Ovary (tissue), 9 donors: ENCODE results near the gene SLC1A3. TPM values are rescaled to one million over a fixed set of nuclear protein-coding genes. Genes with fewer than 3 reads are reported as not detected.

Experiments
- DNase-seq, 5 donors: peaks; one replicate each; pipeline ENCODE4 v3.0.0-alpha.2; 2019 to 2020
- H3K27ac ChIP-seq, 2 donors: fragments of 200-600 bp; one replicate each; pipeline versions ENCODE4 v1.5.1 to v1.8.0; 2019 to 2022
- H3K27me3 ChIP-seq: fragments of 200-600 bp; one replicate; pipeline ENCODE4 v1.8.0; 2022
- H3K36me3 ChIP-seq: fragments of 200-600 bp; sonication (generic); one replicate; pipeline ENCODE4 v1.5.1; 2019
- H3K4me1 ChIP-seq: one replicate; pipeline ENCODE4 v1.8.1; 2013; ENCODE audit warnings: mild to moderate bottlenecking, moderate library complexity; ENCODE audit not compliant: insufficient read depth
- H3K4me3 ChIP-seq: fragments of 200-600 bp; sonication (generic); one replicate; pipeline ENCODE4 v1.5.1; 2017
- H3K9me3 ChIP-seq, 2 donors: fragments of 200-600 bp in 1 of 2; sonication (generic) in 1 of 2; one replicate each; pipeline versions ENCODE4 v1.5.1 to v1.8.1; 2013 to 2019; ENCODE audit warnings: mild to moderate bottlenecking in 1 of 2, moderate library complexity in 1 of 2
- EP300 ChIP-seq: sonication (generic); formaldehyde crosslinking; IDR thresholded peaks from one replicate; pipeline ENCODE4 v1.6.1; 2017; ENCODE audit warnings: antibody characterized with exemption
- POLR2A ChIP-seq: fragments of 450-650 bp; IDR thresholded peaks from one replicate; pipeline ENCODE4 v1.6.1; 2017; ENCODE audit warnings: antibody characterized with exemption, mild to moderate bottlenecking, moderate library complexity
- whole genome bisulfite sequencing, 3 donors: extraction: QIAGEN DNeasy Blood & Tissue Kit in 1 of 3; methylation state at CpG; one replicate each; pipeline versions ENCODE4 v1.1.5 to v1.1.7; 2013 to 2017; 5-methylcytosine and 5-hydroxymethylcytosine counted together
- intact Hi-C, 4 donors: fragments of 100-400 bp; cut with DNase I; formaldehyde crosslinking; loops; one replicate each; pipeline versions ENCODE4 v1.11.0 to v1.15.1; 2022 to 2023
- polyA plus RNA-seq, 2 donors: library from polyadenylated mRNA; stranded (reverse); fragments of 200-250 nt in 1 of 2; fragments of 350-450 nt in 1 of 2; fragmentation: Illumina TruSeq in 1 of 2; extraction: RNeasy Lipid Tissue Mini Kit (QIAGEN cat#74804) in 1 of 2; gene quantifications; one replicate each; pipeline ENCODE4 v1.2.3, GENCODE V29; 2013 to 2014
- total RNA-seq, 7 donors: library from RNA; depleted of rRNA in 2 of 7; stranded (reverse); fragments of >200 nt in 2 of 7; fragmentation: NEBNext Ultra II Directional in 3 of 7; extraction: Animal tissue kit (Norgen Biotek cat#: 25700) in 3 of 7; gene quantifications; one replicate each; pipeline versions ENCODE4 v1.1.0 to v1.2.4, GENCODE V29; 2016 to 2023
- TF ChIP-seq, protein P1 (sequence below), 3 donors: fragments of 450-650 bp in 2 of 3; fragments of 200-600 bp in 1 of 3; IDR thresholded peaks; one replicate each; pipeline versions ENCODE4 v1.5.1 to v1.8.0; 2016 to 2022; ENCODE audit warnings: antibody characterized with exemption in 3 of 3, mild to moderate bottlenecking in 1 of 3
- donor health status: DM: no; HTN: no; CAD: no; lungs with moderate emphysema.
- donor health status: DM: no; HTN: no; CAD: no.
- donor health status: Bipolar disorder and iron deficiency.
- donor health status: DM: yes; HTN: yes; CAD: no.
- donor health status: DM: no; HTN: no; CAD: no.
- donor health status: DM: yes; HTN: yes; CAD: no.

Gene SLC1A3
- total and polyA plus RNA-seq, 9 donors, result 5.2 to 72.3 (median 36.7) TPM

DNA sequence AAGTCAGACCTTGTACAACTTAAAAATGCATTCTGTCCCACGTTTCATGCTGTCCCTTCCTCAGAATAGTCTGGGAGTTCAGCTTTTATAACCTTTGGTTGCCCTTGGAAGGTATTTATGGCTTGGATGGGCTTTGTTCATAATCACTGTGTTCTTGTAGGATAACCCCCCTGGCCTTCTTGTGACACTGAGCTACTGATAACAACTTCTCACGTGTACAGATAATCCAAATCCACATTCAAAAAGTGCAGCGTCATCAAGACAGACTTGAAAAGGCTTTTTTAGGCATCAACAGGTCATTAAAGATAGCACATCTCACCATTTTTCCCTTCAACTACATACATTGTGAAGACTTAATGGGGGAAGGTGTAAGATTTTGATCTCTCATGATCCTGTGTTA, 42.0 kb downstream of the SLC1A3 start:
- no peak for DNase-seq
- no peaks in the 10 kb centered on the region for H3K4me1 ChIP-seq

DNA sequence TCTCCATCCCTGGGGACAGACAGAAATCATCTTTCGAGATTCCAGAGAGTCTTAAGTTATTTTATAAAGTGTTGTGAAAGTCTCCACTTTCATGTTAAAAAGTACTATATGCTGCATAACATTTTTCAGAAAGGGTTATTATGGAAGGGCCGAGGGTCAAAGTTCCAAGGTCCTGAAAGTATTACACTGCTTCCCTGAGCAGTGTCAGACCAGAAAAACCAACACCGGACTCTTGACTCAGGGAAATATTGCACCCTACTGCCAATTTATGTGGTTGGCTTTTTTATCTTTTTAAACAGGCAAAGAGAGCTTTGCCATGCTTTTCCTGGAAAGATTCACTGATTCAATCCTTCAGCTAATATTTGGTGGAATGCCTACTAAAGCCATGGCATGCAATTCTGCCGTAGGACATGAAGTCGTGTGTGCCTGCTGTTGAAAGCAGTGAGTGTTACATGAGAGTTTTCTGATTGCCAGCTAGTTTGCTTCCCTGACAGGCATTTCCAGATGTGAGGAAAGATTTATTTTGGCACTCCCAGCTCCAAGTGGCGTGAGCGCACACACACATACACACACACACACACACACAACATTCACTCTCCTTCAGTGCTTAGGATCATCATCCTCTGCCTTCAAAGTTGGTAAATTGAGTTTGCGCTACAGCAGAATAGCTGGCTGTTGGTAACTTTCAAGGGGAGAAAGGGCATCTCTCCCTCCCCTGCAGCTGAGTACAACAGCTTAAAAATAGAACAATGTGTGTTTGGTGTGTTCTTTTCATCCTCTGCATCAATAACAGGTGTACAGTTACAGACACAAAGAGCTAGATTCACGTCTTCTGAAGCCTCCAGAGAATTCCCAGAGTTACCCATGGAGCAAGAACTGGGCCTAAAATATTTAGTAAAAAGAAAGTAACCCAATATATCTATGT, 45.6 kb downstream of the SLC1A3 start:
- WGBS, 3 donors, result 76 to 88% (median 81%) methylated on average over 9 of the region's 9 CpGs
- Histone ChIP-seq H3K9me3 (no peaks in the 10 kb centered on the region), H3K27ac (no peak overlapping the region), H3K4me3 (no peak overlapping the region), H3K27me3 (no peaks in the 10 kb centered on the region), H3K36me3 (no peaks in the 10 kb centered on the region), H3K4me1 (no peaks in the 10 kb centered on the region)
- TF ChIP-seq POLR2A (no peak), EP300 (no peak)
- TF ChIP-seq, protein P1, sequence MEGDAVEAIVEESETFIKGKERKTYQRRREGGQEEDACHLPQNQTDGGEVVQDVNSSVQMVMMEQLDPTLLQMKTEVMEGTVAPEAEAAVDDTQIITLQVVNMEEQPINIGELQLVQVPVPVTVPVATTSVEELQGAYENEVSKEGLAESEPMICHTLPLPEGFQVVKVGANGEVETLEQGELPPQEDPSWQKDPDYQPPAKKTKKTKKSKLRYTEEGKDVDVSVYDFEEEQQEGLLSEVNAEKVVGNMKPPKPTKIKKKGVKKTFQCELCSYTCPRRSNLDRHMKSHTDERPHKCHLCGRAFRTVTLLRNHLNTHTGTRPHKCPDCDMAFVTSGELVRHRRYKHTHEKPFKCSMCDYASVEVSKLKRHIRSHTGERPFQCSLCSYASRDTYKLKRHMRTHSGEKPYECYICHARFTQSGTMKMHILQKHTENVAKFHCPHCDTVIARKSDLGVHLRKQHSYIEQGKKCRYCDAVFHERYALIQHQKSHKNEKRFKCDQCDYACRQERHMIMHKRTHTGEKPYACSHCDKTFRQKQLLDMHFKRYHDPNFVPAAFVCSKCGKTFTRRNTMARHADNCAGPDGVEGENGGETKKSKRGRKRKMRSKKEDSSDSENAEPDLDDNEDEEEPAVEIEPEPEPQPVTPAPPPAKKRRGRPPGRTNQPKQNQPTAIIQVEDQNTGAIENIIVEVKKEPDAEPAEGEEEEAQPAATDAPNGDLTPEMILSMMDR (IDR thresholded peaks at IDR 0.05), result no peak
- DNase-seq, result no peak
- intact Hi-C loops, result no loop called here

More for the DNA sequence above, 42.0 kb downstream of the SLC1A3 start:
- no peaks in the 10 kb centered on the region for H3K9me3 ChIP-seq
- H3K27ac ChIP-seq, result no peak overlapping the region
- no peak overlapping the region for H3K4me3 ChIP-seq
- intact Hi-C loops, result no loop called here
- 59 to 64% (median 61%) methylated on average over 3 of the region's 3 CpGs for WGBS, 3 donors
- no peaks in the 10 kb centered on the region for H3K27me3 ChIP-seq
- H3K36me3 ChIP-seq, result no peaks in the 10 kb centered on the region
- TF ChIP-seq, protein P1 (IDR thresholded peaks at IDR 0.05), result no peak
- TF ChIP-seq EP300, result no peak
- TF ChIP-seq POLR2A, result no peak

DNA sequence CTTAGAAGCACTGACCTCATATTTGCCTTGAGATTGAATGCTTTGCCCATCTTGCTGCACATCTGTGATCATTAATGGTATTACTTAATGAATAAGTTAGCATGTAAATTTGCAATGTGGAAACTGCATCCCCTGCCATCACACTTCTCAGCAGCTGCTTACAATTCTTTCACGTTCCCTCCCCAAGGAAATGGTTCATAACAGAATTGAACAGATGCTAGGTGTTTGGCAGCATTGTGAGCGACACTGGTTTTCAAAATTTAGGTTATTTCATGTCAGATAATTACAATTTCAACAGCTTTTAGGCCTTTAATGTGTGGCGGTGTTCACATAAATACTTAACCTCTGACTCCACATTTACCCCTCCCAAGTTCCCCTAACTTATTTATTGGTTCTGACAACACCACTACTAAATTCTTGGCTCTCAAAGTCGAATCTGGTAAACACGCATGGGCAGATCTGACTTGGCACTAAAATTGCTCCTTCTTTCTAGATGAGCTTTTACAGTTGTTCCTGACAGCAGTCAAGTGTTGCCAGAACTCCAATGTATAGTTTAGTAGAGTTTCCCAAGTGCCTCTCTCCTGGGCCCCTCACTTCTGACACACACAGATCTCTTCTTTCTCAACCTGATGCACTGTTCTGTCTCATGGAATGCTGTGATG, 46.8 kb downstream of the SLC1A3 start:
- 43 to 54% (median 44%) methylated on average over 5 of the region's 5 CpGs for WGBS, 3 donors
- H3K27me3 ChIP-seq, result no peaks in the 10 kb centered on the region
- H3K36me3 ChIP-seq, result no peaks in the 10 kb centered on the region
- no peaks in the 10 kb centered on the region for H3K4me1 ChIP-seq
- no peak overlapping the region for H3K4me3 ChIP-seq
- no peaks in the 10 kb centered on the region for H3K9me3 ChIP-seq
- intact Hi-C loops, result no loop called here
- H3K27ac ChIP-seq, result no peak overlapping the region
- no peak for DNase-seq
- TF ChIP-seq, protein P1 (IDR thresholded peaks at IDR 0.05), result no peak
- TF ChIP-seq EP300 (no peak), POLR2A (no peak)

DNA sequence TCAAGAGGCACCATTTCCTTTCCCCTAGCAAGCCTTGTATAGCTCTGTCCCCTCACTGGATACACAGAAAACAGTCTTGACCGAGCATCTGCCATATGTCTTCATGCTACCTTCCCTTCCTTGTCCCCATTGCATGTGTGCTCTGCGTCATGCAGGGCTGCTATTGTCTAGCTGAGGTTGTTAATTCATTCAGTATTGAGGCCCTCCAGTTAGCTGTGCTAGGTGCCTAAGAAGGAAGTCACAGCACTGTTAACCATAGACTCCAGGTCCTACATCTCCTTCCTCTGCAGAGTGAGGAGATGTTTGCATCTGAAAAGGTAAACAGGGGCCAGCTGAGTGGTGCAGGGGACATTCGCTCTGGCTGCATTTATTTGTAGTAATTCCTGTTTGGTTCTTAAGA, 48.2 kb downstream of the SLC1A3 start:
- Histone ChIP-seq H3K27ac (no peak overlapping the region), H3K4me3 (no peak overlapping the region), H3K27me3 (no peaks in the 10 kb centered on the region), H3K36me3 (no peaks in the 10 kb centered on the region), H3K9me3 (no peaks in the 10 kb centered on the region), H3K4me1 (no peaks in the 10 kb centered on the region)
- WGBS, 3 donors, result 84 to 96% (median 94%) methylated on average over 3 of the region's 3 CpGs
- intact Hi-C loops, result no loop called here
- DNase-seq, result no peak
- TF ChIP-seq EP300, result no peak
- TF ChIP-seq, protein P1 (IDR thresholded peaks at IDR 0.05), result no peak
- no peak for TF ChIP-seq POLR2A
